Activated CD4-positive, alpha-beta T cell treated with anti-CD3 and anti-CD28 coated beads, Interleukin-2, amount 50 U/mL, for 48 hours (primary cell): Measurements from ENCODE around the gene TEDDM1.

Experiments used
- DNase-seq, 2 experiments: peaks; one replicate each; pipeline ENCODE4 v3.0.0-alpha.2; 2020

Gene TEDDM1

DNA sequence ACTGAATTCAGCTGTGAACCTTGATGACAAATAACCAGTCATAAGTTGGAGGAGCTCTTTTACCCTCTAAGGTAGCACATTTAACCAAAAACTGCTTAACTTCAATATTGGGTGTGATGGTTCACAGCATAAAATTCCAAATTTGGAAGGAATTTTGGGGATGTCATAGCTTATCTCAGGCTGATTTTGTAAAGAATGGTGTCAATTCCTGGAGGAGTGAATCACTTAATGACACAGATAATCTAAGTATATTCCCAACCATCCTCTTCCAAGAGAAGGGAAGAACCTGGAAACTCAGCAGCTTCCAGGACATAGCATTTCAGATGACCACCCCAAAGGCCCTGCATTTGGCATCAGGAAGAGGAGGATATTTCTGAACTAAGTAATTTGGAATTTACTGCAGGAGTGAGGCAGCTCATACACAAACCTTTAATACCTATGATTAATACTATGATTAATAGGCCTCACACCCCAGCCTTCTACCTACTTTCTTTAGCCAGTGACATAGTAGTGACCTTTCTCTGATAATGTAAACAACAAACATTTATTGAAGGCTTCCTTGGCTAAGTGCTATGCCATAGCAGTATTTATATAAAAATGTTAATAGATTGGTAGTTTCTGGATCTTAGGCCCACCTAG is 23.4 kb downstream of the TEDDM1 start:
- no peak for DNase-seq

DNA sequence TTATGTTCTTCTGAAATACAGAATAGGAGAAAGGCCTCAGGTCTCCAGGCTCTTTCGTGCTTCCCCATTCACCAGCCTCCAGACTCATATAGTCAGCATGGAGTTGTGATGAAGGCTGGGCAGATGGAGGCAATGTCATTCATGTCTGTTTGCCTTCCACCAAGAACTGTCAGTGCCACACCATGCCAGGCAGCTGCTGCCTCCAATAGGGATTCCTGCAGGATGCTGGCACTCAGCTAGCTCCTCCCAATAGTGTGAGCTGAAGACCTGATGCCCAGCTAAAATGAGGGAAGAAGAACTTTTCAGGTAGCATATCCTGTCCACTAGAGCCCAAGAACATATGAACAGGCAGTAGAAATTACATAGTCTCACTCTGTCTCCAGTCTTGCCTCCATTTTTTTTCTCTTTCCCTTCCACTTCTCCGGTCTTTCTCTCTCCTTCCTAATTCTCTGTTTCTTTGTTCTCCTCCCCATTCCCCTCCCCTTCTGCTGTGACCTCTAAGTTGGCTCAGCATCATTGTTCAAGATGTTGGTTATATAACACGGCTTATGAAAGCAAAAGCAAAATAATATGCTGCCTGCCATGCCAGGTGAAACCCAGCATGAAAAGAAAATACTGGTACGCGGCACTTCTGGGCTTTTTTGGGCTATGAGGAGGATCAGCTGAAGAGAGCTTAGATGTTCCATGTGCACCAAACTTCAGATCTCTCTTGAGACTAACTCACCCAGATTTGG is 26.2 kb downstream of the TEDDM1 start:
- DNase-seq, result no peak

- DNase-seq, result no peak
These were observed 29.9 kb downstream of the TEDDM1 start for GRCh38 chr1:182370532-182370931.

DNA sequence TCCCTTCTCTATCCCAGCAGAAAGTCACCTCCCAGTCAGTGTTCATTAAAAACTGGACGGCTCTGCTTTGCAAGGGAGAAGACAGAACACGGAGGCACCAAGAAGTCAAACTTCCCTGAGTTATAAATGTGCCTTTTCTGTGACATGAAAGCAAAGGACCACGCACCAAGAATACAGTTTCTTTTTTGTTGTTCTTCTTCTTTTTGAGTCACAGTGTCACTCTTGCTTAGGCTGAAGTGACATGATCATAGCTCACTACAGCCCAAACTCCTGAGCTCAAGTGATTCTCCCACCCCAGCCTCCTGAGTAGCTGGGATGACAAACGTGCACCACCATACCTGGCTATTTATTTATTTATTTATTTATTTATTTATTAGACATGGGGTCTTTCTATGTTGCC is 31.6 kb downstream of the TEDDM1 start:
- DNase-seq, result no peak

GRCh38 chr1:182368358-182368757 is 32.1 kb downstream of the TEDDM1 start:
- DNase-seq, result no peak

DNA sequence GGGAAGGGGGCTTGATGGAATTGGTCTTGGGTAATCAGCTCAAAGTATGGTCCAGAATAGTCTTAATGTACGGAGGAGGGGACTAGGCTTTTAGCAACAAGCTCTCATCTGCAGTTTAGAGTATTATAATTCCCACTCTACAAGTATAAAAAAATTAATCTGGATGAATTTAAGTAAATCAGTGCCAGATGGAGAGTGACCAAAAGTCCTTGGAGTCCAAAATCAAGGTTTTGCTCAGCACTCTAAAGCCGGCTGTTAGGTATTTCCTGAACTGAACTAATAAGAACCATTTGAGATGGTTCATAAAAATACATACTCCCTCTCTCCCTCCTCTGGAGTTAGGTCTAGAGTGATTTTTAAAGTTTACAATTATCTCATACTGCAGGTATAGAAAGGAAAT is 32.5 kb downstream of the TEDDM1 start:
- DNase-seq, result no peak

- no peak for DNase-seq
These were observed 33.9 kb downstream of the TEDDM1 start for GRCh38 chr1:182366596-182366995.

DNA sequence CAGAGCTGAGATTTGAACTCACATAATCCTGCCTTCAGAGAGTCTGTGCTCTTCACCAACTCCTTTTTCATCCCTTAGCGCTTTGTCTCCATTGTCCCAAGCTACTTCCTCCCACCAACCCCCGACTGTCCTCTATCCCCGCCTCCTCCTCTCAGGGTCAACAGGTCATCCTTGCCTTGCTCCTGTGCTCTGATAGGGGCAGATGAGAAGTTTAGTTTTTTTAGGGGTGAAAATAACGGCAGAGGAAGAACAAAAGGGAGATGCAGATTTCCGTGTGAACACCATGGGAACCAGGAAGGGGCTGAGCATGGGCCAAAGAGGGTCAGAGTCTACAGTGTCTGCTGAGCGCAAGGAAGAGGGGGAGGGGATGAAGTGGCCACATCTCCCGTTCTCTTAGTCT is 40.8 kb downstream of the TEDDM1 start:
- no peak for DNase-seq

- no peak for DNase-seq
These were observed 42.6 kb downstream of the TEDDM1 start for GRCh38 chr1:182357913-182358312.

DNA sequence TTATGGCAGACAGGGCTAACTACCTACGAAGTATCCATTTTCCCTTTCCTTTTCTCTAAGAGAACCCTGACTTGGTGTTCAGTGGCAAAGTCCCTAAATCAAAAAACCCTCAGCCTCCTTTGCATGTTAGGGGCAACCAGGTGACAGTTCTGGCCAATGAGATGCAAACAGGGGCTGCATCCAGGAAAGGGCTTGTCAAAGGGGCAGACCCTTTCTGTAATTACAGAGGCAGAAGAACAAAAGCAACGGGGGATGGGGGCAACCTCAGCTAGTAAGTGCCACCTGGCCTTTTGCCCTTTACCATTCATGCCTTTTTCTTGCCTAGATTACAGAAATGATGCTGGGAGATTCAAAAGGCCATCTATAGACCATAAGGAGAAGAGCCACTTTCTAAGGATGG is 43.3 kb downstream of the TEDDM1 start:
- no peak for DNase-seq

DNA sequence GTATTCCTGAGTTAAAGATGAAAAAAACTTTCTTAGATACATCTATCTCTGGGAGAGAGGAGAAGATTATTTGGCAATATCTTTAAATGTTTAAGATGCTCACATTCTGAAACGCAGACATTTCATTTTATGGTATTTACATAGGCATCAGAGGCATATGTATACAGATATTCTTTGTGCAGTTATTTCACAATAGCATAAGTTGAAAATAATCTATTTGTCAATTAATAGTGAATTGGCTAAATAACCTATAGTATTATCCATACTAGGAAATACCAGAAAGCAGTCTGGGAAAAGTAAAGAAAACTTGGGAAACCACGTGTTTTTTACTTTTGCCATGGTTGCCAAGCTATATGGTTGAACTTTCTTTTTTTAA is 44.8 kb downstream of the TEDDM1 start:
- DNase-seq, result no peak

DNA sequence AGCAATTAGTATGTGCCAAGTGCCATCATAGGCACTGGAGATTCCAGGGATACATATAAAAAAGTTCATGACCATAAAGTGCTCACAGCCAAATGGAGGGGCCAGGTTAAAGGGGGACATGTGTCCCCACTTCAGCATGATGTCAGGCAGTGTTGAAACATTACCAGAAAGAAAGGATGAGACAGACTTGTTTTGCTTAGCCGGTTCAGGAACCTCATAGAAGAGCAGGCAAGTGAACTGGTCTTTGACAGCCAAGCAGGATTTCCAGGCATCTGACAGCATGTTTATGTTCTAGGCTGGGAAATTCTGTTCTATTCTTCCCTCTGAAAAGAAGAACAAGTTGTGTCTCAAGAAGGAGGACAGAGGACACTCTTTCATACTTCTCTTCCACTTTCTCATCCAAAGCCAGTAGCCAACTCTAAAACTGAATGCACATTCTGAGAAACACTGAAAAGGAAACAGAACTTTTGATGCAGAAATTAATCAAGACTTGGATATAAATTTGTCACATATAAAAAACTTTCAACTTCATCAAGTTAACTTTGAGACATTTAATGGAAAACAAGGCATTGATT is 48.6 kb downstream of the TEDDM1 start:
- no peak for DNase-seq

- no peak for DNase-seq
These were observed 49.6 kb downstream of the TEDDM1 start for GRCh38 chr1:182350839-182351238.

DNA sequence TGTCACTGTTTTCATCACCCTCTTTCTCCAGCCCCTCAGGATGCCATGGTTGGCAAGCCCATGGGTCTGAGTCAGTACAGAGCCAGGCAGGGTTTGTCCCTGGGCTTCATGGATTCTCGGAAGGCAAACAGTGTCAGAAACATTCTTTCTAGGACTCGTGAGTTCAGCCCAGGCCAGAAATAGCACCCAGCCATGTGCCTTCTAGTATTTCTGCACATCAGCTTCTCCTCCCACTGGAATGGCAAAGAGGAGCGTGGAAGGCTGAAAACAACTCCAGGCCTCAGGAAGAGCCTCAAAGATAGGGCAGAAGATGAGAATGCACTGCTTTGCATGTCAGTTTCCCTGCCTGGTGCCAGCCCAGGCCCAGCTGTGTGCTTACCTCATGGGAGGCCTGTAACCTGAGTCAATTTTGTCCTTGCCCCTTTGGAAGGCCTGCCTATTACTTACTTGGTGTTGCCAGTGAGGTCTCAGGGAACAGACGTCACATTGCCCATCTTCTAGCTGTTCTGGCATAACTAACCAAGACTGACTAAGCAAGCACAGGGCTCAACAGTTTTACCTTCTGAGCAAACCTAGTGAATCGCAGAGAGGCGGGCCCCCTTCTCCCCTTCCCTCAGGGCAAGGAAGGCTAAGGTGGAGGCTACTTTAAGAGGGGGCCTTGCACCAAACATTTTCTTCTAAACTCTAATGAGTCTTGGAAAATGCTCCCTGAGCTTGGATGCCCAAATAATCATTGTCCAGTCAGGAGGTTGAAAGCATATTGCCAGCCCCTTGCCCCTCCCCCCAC is 51.3 kb downstream of the TEDDM1 start:
- DNase-seq, result no peak
